ENCODE data around the gene SFTA2.
"Not testable (repeated sequence)": the region's sequence is repeated elsewhere in the genome, so short reads cannot be mapped to it uniquely, and the experiment has no call there.

SFTA2 gene

GRCh38 chr6:30912746-30913520 is 19.0 kb downstream of the SFTA2 start:
- DNase-seq = no peak

DNA sequence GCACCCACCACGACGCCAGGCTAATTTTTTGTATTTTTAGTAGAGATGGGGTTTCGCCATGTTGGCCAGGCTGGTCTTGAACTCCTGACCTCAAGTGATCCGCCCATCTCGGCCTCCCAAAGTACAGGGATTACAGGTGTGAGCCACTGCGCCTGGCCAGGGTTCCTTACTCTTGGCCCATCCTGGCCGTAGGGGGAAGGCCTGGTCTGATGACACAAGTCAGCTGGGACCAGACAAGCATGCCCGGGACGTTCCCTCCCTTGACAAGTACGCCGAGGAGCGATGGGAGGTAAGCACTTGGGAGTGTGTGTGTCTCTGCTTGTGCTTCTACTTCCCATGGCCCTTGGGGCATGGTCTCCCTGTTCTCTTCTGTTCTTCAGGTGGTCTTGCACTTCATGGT is 21.5 kb downstream of the SFTA2 start:
- not testable (repeated sequence) for DNase-seq

GRCh38 chr6:30908700-30909099 is 23.3 kb downstream of the SFTA2 start:
- DNase-seq = no peak

- DNase-seq = peak; percentile 95
These were observed 24.0 kb downstream of the SFTA2 start, which contains the start of gene GTF2H4 for GRCh38 chr6:30907758-30908591. TSS of gene GTF2H4 (plus strand) at chr6:30908207.

DNA sequence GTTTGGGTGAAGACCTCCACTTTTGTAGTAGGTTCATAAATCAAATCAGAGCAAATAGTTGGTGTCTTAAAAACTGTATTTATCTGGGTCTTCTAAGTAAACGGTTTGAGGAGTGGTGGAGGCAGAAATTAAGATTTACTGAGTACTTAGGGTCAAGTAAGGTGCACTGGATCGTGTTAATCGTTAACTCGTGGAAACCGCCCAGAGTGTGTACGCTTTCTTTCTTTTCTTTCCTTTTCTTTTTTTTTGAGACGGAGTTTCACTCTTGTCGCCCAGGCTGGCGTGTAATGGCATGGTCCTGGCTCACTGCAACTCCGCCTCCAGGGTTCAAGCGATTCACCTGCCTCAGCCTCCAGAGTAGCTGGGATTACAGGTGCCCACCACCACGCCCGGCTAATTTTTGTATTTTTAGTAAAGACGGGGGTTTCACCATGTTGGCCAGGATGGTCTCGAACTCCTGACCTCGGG is 24.6 kb downstream of the SFTA2 start:
- not testable (repeated sequence) for DNase-seq

GRCh38 chr6:30903236-30903635 is 28.7 kb downstream of the SFTA2 start:
- DNase-seq = no peak

DNA sequence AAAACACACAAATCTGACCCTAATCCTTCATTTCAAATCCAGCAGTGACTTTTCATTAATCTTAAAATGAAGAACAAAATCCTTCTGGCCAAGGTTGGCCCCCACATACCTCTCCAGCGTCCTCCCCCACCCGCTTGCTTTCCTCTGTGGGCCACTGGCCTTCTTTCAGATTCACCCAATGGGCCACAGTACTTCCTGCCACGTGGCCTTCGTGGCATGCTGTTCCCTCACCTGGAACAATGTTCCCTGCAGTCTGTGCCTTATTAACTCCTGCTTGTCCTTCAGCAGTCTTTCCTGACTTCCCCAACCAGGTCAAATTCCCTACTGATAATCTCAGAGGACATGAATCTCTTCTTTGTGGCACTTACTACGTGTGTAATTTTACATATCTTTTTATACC is 29.3 kb downstream of the SFTA2 start:
- DNase-seq = no peak

DNA sequence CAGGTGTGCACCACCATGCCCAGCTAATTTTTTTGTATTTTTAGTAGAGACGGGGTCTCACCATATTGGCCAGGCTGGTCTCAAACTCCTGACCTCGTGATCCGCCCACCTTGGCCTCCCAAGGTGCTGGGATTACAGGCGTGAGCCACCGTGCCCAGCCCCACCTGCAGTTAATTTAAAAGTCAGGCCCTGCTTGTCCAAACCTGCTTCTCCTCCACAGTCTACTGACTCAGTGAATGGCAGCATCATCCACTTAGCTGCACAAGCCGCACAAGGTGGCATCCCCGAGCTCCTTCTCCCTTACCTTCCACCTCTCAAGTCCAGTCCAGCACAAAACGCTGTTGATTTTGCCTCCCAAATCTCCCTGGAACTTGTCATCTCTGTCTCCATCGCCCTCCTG is 29.8 kb downstream of the SFTA2 start:
- DNase-seq = not testable (repeated sequence)

DNA sequence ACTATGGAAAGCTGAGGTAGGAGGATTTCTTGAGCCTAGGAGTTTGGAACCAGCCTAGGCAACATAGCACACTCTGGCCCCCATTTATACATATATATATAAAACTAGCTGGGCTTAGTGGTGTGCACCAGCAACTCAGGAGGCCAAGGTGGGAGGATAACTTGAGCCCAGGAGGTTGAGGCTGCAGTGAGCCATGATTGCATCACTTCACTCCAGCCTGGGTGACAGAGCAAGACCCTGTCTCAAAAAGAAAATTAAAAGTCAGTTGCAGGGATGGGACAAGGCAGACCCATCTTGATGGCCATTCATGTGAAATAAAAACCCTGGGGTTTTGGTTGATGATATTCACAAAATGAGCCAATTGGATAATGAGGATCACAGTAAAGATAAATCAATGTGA is 30.5 kb downstream of the SFTA2 start:
- DNase-seq = no peak

DNA sequence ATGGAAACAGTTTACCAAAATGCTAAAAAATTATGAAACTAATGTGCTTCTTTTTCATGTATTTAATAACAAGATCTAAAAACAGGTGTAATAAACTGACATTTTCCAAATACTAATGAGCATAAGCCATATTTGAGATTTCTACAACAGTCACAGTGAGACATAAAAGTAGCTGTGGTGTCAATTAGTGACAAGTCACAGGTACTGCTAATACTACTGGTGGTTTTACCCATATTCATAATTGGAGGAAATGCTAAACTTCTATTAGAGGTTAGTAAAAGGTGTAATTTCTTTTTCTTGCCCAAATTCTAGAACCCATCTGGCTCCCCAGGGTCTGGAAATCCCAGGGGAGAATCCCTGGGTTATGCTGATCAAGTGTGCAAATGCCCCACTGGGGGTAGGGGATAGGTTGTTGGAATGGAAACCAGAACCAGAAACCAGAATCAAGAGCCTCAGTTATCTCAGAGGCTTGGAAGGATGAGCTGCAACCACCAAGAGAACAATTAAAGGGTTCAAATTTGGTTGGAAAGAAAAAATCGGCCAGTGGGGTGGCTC is 31.0 kb downstream of the SFTA2 start:
- no peak for DNase-seq

- DNase-seq = no peak
These were observed 33.1 kb downstream of the SFTA2 start for GRCh38 chr6:30898750-30899360.

GRCh38 chr6:30897882-30898281 is 34.1 kb downstream of the SFTA2 start:
- no peak for DNase-seq

DNA sequence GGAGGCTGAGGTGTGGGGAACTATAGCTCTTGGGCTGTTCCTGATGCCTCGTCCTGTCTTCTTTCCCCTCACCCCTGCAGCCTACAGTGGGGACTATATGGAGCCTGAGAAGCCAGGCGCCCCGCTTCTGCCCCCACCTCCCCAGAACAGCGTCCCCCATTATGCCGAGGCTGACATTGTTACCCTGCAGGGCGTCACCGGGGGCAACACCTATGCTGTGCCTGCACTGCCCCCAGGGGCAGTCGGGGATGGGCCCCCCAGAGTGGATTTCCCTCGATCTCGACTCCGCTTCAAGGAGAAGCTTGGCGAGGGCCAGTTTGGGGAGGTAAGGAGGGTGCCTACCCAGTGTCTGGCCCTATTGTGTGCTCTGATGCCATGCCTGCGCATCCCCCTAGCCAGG is 35.4 kb downstream of the SFTA2 start:
- DNase-seq = no peak

DNA sequence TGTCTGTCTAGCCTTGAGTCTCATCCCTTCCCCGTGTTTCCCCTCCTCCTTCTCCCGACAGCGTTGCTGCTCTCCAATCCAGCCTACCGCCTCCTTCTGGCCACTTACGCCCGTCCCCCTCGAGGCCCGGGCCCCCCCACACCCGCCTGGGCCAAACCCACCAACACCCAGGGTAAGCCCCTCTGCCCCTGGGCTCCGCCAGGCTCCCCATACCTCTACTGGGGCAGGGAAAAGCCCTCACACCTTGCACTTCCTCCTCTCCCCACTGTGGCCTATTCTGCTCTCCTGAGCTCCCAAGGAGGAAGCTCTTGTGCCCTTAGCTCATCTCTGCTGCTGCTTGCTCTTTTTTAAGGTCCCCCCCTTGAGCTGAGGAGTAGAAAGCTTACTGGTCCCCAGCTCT is 36.6 kb downstream of the SFTA2 start:
- DNase-seq = no peak

DNA sequence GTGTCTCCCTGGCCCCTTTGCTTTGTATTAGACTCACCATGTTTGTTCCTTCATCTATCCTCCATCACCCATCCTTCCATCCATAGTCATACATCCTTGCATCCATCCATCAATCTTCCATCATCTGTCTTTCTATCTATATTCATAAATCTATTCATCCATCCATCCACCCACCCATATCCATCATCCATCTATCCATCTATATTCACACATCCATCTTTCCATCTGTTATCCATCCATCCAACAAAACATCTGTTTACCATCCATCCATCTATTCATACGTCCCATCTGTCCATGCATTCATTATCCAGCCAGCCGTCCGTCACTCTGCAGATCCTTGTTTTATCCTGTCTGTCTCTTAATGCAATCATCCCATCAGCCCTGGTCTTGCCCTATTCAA is 37.0 kb downstream of the SFTA2 start:
- no peak for DNase-seq

DNA sequence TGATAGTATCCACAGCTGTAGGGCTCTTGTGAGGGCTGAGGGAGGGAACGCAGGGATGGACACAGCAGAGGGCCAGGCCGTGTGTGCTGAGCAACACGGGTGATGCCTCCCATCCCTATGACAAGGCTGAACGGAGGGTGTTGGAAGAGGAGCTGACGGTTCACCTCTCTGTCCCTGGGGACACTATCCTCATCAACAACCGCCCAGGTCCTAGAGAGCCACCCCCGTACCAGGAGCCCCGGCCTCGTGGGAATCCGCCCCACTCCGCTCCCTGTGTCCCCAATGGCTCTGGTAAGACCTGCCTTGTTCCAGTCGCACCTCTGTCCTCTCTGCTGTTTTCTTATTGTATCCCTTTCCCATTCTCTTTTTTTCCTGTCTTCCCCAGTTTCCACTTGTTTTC is 37.6 kb downstream of the SFTA2 start:
- no peak for DNase-seq

DNA sequence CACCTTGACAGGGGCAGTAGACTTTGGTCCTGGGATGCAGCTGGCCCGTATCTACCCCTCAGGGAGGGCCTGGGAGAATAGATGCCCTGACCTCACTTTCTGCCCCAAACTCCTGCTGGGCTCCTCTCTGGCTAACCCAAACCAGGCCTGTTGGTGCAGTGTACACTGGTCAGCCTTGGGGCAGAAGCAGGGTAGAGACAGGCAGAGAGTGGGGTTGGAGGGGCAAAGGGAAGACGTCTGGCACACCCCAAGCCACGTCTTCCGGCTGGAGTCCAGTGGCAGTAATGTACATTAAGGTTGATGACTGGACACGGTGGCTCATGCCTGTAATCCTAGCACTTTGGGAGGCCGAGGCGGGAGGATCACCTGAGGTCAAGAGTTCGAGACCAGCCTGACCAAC is 38.3 kb downstream of the SFTA2 start:
- no peak for DNase-seq

DNA sequence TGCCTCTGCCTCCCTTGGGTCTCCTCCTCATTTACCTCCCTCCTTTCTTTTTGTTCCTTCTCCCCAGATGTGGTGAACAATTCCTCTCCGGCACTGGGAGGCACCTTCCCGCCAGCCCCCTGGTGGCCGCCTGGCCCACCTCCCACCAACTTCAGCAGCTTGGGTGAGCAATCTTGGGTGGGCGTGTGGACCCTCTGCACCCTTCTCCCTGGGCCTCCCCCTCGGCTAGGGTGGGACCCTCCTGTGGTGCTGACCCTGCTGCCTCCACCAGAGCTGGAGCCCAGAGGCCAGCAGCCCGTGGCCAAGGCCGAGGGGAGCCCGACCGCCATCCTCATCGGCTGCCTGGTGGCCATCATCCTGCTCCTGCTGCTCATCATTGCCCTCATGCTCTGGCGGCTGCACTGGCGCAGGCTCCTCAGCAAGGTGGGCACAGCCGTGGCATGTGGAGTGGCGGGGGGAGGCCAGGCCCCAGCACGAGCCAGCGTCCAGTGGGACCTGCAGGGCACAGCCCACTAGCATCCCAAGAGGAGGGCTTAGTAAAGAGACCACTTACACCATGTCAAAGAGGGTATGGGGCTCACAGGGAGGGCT is 38.9 kb downstream of the SFTA2 start:
- DNase-seq = no peak

DNA sequence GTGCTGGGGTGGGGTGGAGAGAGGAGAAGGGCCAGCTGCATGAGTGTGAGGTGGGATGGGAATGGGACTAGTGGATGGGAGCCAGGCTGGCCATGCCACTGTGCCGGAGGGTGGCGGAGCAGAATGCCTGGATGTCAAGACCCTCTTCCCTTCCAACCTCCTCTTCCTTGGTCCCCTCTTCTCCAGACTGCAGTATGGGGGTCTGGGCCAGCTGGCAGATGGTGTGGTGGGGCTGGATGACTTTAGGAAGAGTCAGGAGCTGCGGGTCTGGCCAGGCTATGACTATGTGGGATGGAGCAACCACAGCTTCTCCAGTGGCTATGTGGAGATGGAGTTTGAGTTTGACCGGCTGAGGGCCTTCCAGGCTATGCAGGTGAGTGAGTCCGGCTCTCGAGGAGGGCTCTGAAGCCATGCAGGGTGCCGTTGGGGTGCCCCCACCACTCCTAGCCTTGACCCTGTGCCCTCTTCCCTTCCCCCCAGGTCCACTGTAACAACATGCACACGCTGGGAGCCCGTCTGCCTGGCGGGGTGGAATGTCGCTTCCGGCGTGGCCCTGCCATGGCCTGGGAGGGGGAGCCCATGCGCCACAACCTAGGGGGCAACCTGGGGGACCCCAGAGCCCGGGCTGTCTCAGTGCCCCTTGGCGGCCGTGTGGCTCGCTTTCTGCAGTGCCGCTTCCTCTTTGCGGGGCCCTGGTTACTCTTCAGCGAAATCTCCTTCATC is 40.0 kb downstream of the SFTA2 start:
- no peak for DNase-seq

GRCh38 chr6:30891450-30891723 is 40.6 kb downstream of the SFTA2 start:
- no peak for DNase-seq

- no peak for DNase-seq
These were observed 41.1 kb downstream of the SFTA2 start for GRCh38 chr6:30890646-30891449.

Measured in NCI-H1092 treated with DMSO at 0.1 percent for 48 hours (cell line).